ENCODE results near the gene HOXA7. TPM values are rescaled to one million over a fixed set of nuclear protein-coding genes. Genes with fewer than 3 reads are reported as not detected.

HOXA7 gene
- total RNA-seq, 4 donors from 2014 or later, result 8.7 to 16.9 (median 11.3) TPM

GRCh38 chr7:27199849-27200760, 43.6 kb upstream of the HOXA7 start, which contains the start of gene HOXA13:
Gene HOXA13, minus strand, starts transcription at chr7:27200091. Its CDS starts 14 bp downstream, at chr7:27200077.
- 1 to 3% methylated on average over 34 to 43 of the region's 99 CpGs for WGBS, 2 donors
- peak in 1 of 2 donors; percentile 12 for DNase-seq (ENCODE audit: low spot score in 2 of 2)
- TF ChIP-seq POLR2A (IDR thresholded peaks at IDR 0.05) (no peak), CTCF (IDR thresholded peaks at IDR 0.05) (no peak), EP300 (IDR thresholded peaks at IDR 0.05) (no peak)
- H3K4me3 ChIP-seq, result peak within 1 kb of the TSS; percentile 27 to 53 (median 40)
- H3K27me3 ChIP-seq, result peaks cover 7 to 90% of the 10 kb centered on the region in 2 donors
- no peak within 1 kb of the TSS for H3K27ac ChIP-seq
- peaks cover 0 to 55% (median 28%) of the 10 kb centered on the region in 4 donors for H3K4me1 ChIP-seq
- H3K9me3 ChIP-seq, result no peaks in the 10 kb centered on the region
- H3K36me3 ChIP-seq, result no peaks in the 10 kb centered on the region

- Histone ChIP-seq H3K4me1 (peaks cover 0 to 45% (median 23%) of the 10 kb centered on the region in 4 donors), H3K27me3 (peaks cover 7 to 90% of the 10 kb centered on the region in 2 donors), H3K36me3 (no peaks in the 10 kb centered on the region), H3K4me3 (peak overlapping the region in 3 of 4 donors; percentile 21 to 53 (median 50)), H3K27ac (no peak overlapping the region), H3K9me3 (no peaks in the 10 kb centered on the region)
- no peak for DNase-seq (ENCODE audit: low spot score in 2 of 2)
- WGBS, 2 donors, result 2 to 10% methylated on average over 12 to 51 of the region's 93 CpGs
- TF ChIP-seq POLR2A (IDR thresholded peaks at IDR 0.05) (no peak), CTCF (IDR thresholded peaks at IDR 0.05) (no peak), EP300 (IDR thresholded peaks at IDR 0.05) (no peak)
Measured at GRCh38 chr7:27198871-27199801, 42.7 kb upstream of the HOXA7 start.

- TF ChIP-seq CTCF (IDR thresholded peaks at IDR 0.05) (no peak), POLR2A (IDR thresholded peaks at IDR 0.05) (no peak), EP300 (IDR thresholded peaks at IDR 0.05) (peak in 1 of 2 donors; percentile 9)
- Histone ChIP-seq H3K27ac (no peak overlapping the region), H3K9me3 (no peaks in the 10 kb centered on the region), H3K36me3 (no peaks in the 10 kb centered on the region), H3K27me3 (peaks cover 7 to 90% of the 10 kb centered on the region in 2 donors), H3K4me3 (peak overlapping the region in 1 of 4 donors; percentile 53), H3K4me1 (peaks cover 0 to 49% (median 24%) of the 10 kb centered on the region in 4 donors)
- DNase-seq (ENCODE audit: low spot score in 2 of 2), result no peak
- 23 to 41% methylated on average over 29 of the region's 29 CpGs for WGBS, 2 donors
Measured at GRCh38 chr7:27198138-27198841, 41.8 kb upstream of the HOXA7 start.

GRCh38 chr7:27197137-27198042, 40.9 kb upstream of the HOXA7 start:
- Histone ChIP-seq H3K36me3 (no peaks in the 10 kb centered on the region), H3K27ac (no peak overlapping the region), H3K27me3 (peaks cover 7 to 87% of the 10 kb centered on the region in 2 donors), H3K4me1 (peaks cover 0 to 58% (median 28%) of the 10 kb centered on the region in 4 donors), H3K4me3 (no peak overlapping the region), H3K9me3 (no peaks in the 10 kb centered on the region)
- TF ChIP-seq CTCF (IDR thresholded peaks at IDR 0.05) (no peak), EP300 (IDR thresholded peaks at IDR 0.05) (no peak), POLR2A (IDR thresholded peaks at IDR 0.05) (no peak)
- 29 to 40% methylated on average over 18 of the region's 18 CpGs for WGBS, 2 donors
- DNase-seq (ENCODE audit: low spot score in 2 of 2), result no peak
